Skeletal muscle tissue (tissue), 4 donors: ENCODE measurements around the gene SEH1L. TPM values are rescaled to one million over a fixed set of nuclear protein-coding genes. Genes with fewer than 3 reads are reported as not detected.
"Not testable (repeated sequence)": the region's sequence is repeated elsewhere in the genome, so short reads cannot be mapped to it uniquely, and the experiment has no call there.

ENCODE experiments used
- H3K27ac ChIP-seq: one replicate; pipeline ENCODE4 v1.7.0; 2013; ENCODE audit warnings: mild to moderate bottlenecking, low read depth, low read length, inconsistent platforms
- H3K27me3 ChIP-seq, 3 donors: one replicate each; pipeline ENCODE4 v1.7.0; 2013; ENCODE audit warnings: low read length in 3 of 3; ENCODE audit not compliant: control insufficient read depth in 3 of 3, insufficient read depth in 3 of 3
- H3K36me3 ChIP-seq, 3 donors: one replicate each; pipeline ENCODE4 v1.7.0; 2013; ENCODE audit warnings: low read length in 3 of 3; ENCODE audit not compliant: control insufficient read depth in 3 of 3, insufficient read depth in 3 of 3
- H3K4me1 ChIP-seq, 3 donors: one replicate each; pipeline ENCODE4 v1.7.0; 2013; ENCODE audit warnings: low read length in 3 of 3, mild to moderate bottlenecking in 3 of 3; ENCODE audit not compliant: control insufficient read depth in 3 of 3, insufficient read depth in 3 of 3
- H3K4me3 ChIP-seq, 3 donors: one replicate each; pipeline ENCODE4 v1.7.0; 2013; ENCODE audit warnings: low read length in 3 of 3
- H3K9ac ChIP-seq, 3 donors: one replicate each; pipeline ENCODE4 v1.7.0; 2013; ENCODE audit warnings: low read length in 3 of 3, mild to moderate bottlenecking in 3 of 3, moderate library complexity in 2 of 3, low read depth in 1 of 3
- H3K9me3 ChIP-seq, 3 donors: one replicate each; pipeline ENCODE4 v1.7.0; 2013; ENCODE audit warnings: low read length in 3 of 3; ENCODE audit not compliant: control insufficient read depth in 3 of 3
- total RNA-seq: library from RNA; depleted of rRNA; stranded (reverse); fragments of >200 nt; gene quantifications from one replicate; pipeline ENCODE4 v1.2.3, GENCODE V29; 2014
- donor health status: Osteomylitis.

The SEH1L gene
- total RNA-seq, 1 donor from 2014 or later: 18.8 TPM

GRCh38 chr18:12991821-12992179, 44.0 kb downstream of the SEH1L start:
- no peaks in the 10 kb centered on the region for H3K9me3 ChIP-seq
- H3K4me3 ChIP-seq: peak overlapping the region; percentile 90 to 97 (median 92)
- no peaks in the 10 kb centered on the region for H3K27me3 ChIP-seq
- peak overlapping the region; percentile 76 for H3K27ac ChIP-seq
- H3K36me3 ChIP-seq: no peaks in the 10 kb centered on the region
- H3K4me1 ChIP-seq: peaks cover 15 to 42% (median 28%) of the 10 kb centered on the region in 3 donors
- peak overlapping the region; percentile 83 to 90 (median 89) for H3K9ac ChIP-seq

GRCh38 chr18:12993439-12993838, 45.6 kb downstream of the SEH1L start:
- Histone ChIP-seq H3K4me3 (no peak overlapping the region), H3K27ac (no peak overlapping the region), H3K36me3 (no peaks in the 10 kb centered on the region), H3K9me3 (no peaks in the 10 kb centered on the region), H3K4me1 (peaks cover 15 to 42% (median 28%) of the 10 kb centered on the region in 3 donors), H3K9ac (no peak overlapping the region), H3K27me3 (no peaks in the 10 kb centered on the region)

- Histone ChIP-seq H3K27ac (no peak overlapping the region), H3K36me3 (peaks cover 0 to 4% (median 0%) of the 10 kb centered on the region in 3 donors), H3K4me3 (no peak overlapping the region), H3K9ac (no peak overlapping the region), H3K27me3 (no peaks in the 10 kb centered on the region), H3K4me1 (peaks cover 11 to 29% (median 19%) of the 10 kb centered on the region in 3 donors), H3K9me3 (no peaks in the 10 kb centered on the region)
Observed at GRCh38 chr18:12995424-12995823, 47.6 kb downstream of the SEH1L start.

GRCh38 chr18:12995952-12996477, 48.2 kb downstream of the SEH1L start:
- Histone ChIP-seq H3K9ac (no peak overlapping the region), H3K4me3 (no peak overlapping the region), H3K27ac (no peak overlapping the region), H3K4me1 (peaks cover 7 to 24% (median 19%) of the 10 kb centered on the region in 3 donors), H3K36me3 (peaks cover 0 to 4% (median 0%) of the 10 kb centered on the region in 3 donors), H3K27me3 (no peaks in the 10 kb centered on the region), H3K9me3 (no peaks in the 10 kb centered on the region)

GRCh38 chr18:12996661-12997292, 49.0 kb downstream of the SEH1L start:
- H3K27me3 ChIP-seq: no peaks in the 10 kb centered on the region
- peaks cover 7 to 20% (median 16%) of the 10 kb centered on the region in 3 donors for H3K4me1 ChIP-seq
- no peak overlapping the region for H3K9ac ChIP-seq
- H3K36me3 ChIP-seq: peaks cover 0 to 4% (median 2%) of the 10 kb centered on the region in 3 donors
- H3K27ac ChIP-seq: no peak overlapping the region
- H3K4me3 ChIP-seq: no peak overlapping the region
- H3K9me3 ChIP-seq: no peaks in the 10 kb centered on the region

- peaks cover 4 to 17% (median 12%) of the 10 kb centered on the region in 3 donors for H3K4me1 ChIP-seq
- not testable (repeated sequence) for H3K27me3 ChIP-seq, H3K9me3 ChIP-seq, H3K9ac ChIP-seq, H3K27ac ChIP-seq, H3K4me3 ChIP-seq, H3K36me3 ChIP-seq
Observed at GRCh38 chr18:12997330-12997729, 49.5 kb downstream of the SEH1L start.

GRCh38 chr18:12998332-12999060, 50.7 kb downstream of the SEH1L start:
- no peak overlapping the region for H3K4me3 ChIP-seq
- peaks cover 0 to 9% (median under 1%) of the 10 kb centered on the region in 3 donors for H3K4me1 ChIP-seq
- H3K9me3 ChIP-seq: no peaks in the 10 kb centered on the region
- peak overlapping the region in 1 of 3 donors; percentile 3 for H3K9ac ChIP-seq
- peaks cover 0 to 4% (median 2%) of the 10 kb centered on the region in 3 donors for H3K36me3 ChIP-seq
- no peak overlapping the region for H3K27ac ChIP-seq
- no peaks in the 10 kb centered on the region for H3K27me3 ChIP-seq

- Histone ChIP-seq H3K9me3 (no peaks in the 10 kb centered on the region), H3K4me3 (no peak overlapping the region), H3K9ac (no peak overlapping the region), H3K36me3 (peaks cover 2 to 9% (median 6%) of the 10 kb centered on the region in 3 donors), H3K27me3 (no peaks in the 10 kb centered on the region), H3K4me1 (no peaks in the 10 kb centered on the region), H3K27ac (no peak overlapping the region)
Observed at GRCh38 chr18:13003466-13003896, 55.7 kb downstream of the SEH1L start.

- no peak overlapping the region for H3K27ac ChIP-seq
- H3K9ac ChIP-seq: no peak overlapping the region
- H3K9me3 ChIP-seq: no peaks in the 10 kb centered on the region
- no peaks in the 10 kb centered on the region for H3K4me1 ChIP-seq
- peaks cover 6 to 16% (median 12%) of the 10 kb centered on the region in 3 donors for H3K36me3 ChIP-seq
- no peak overlapping the region for H3K4me3 ChIP-seq
- no peaks in the 10 kb centered on the region for H3K27me3 ChIP-seq
Observed at GRCh38 chr18:13004396-13004795, 56.6 kb downstream of the SEH1L start.

GRCh38 chr18:13005289-13005688, 57.5 kb downstream of the SEH1L start:
- Histone ChIP-seq H3K4me1 (no peaks in the 10 kb centered on the region), H3K9ac (no peak overlapping the region), H3K27me3 (no peaks in the 10 kb centered on the region), H3K36me3 (peaks cover 12 to 15% (median 13%) of the 10 kb centered on the region in 3 donors), H3K9me3 (no peaks in the 10 kb centered on the region), H3K27ac (no peak overlapping the region), H3K4me3 (no peak overlapping the region)
